Measurements from ENCODE around the gene SLC1A7. TPM values are rescaled to one million over a fixed set of nuclear protein-coding genes. Genes with fewer than 3 reads are reported as not detected.

The SLC1A7 gene
- total and polyA plus RNA-seq, 2 of the 13 experiments (the other 11 are each of a cell fraction or from before 2014, with no cell fraction given): 0.04 to 2.0 TPM

GRCh38 chr1:53183095-53183990 lies 40.9 kb upstream of the SLC1A7 start (continued):
- TF ChIP-seq JUNB (CRISPR knock-in tag; IDR thresholded peaks at IDR 0.05; ENCODE audit: borderline replicate concordance): no peak
- TF ChIP-seq KDM4B (CRISPR knock-in tag; IDR thresholded peaks at IDR 0.05): no peak
- TF ChIP-seq SP5 (CRISPR knock-in tag; IDR thresholded peaks at IDR 0.05; ENCODE audit: borderline replicate concordance, low read depth): peak; percentile 97
- TF ChIP-seq AHDC1 (CRISPR knock-in tag; IDR thresholded peaks at IDR 0.05; ENCODE audit: borderline replicate concordance): peak; percentile 84; the same call in 1 of the 2 replicates
- TF ChIP-seq ARID5B (CRISPR knock-in tag; IDR thresholded peaks at IDR 0.05): peak; percentile 96
- peak; percentile 44 for TF ChIP-seq ZKSCAN1 (IDR thresholded peaks at IDR 0.05; ENCODE audit: low read length)
- TF ChIP-seq ZNF484 (CRISPR knock-in tag; IDR thresholded peaks at IDR 0.05; ENCODE audit: borderline replicate concordance, low read depth): no peak
- no peak for TF ChIP-seq ZSCAN20 (CRISPR knock-in tag; IDR thresholded peaks at IDR 0.05; ENCODE audit: borderline replicate concordance)
- no peak for TF ChIP-seq BHLHE40 (IDR thresholded peaks at IDR 0.05; ENCODE audit: low read length)
- TF ChIP-seq PBX2 (CRISPR knock-in tag; IDR thresholded peaks at IDR 0.05): no peak
- no peak for TF ChIP-seq ZBTB46 (CRISPR knock-in tag; IDR thresholded peaks at IDR 0.05; ENCODE audit: borderline replicate concordance)
- peak; percentile 96 for TF ChIP-seq NCOR1 (IDR thresholded peaks at IDR 0.05; ENCODE audit: borderline replicate concordance, low read length)
- no peak for TF ChIP-seq TMF1 (CRISPR knock-in tag; IDR thresholded peaks at IDR 0.05; ENCODE audit: low read depth)
- no peak for TF ChIP-seq ZNF431 (CRISPR knock-in tag; IDR thresholded peaks at IDR 0.05; ENCODE audit: borderline replicate concordance, low read depth)

Measured in HepG2 (cell line).